Measurements from ENCODE around the gene CEACAM4.
A peak's percentile ranks its signal among the peaks of the same experiment; 100 is the strongest.
"Not testable (repeated sequence)": the region's sequence is repeated elsewhere in the genome, so short reads cannot be mapped to it uniquely, and the experiment has no call there.

CEACAM4 gene

DNA sequence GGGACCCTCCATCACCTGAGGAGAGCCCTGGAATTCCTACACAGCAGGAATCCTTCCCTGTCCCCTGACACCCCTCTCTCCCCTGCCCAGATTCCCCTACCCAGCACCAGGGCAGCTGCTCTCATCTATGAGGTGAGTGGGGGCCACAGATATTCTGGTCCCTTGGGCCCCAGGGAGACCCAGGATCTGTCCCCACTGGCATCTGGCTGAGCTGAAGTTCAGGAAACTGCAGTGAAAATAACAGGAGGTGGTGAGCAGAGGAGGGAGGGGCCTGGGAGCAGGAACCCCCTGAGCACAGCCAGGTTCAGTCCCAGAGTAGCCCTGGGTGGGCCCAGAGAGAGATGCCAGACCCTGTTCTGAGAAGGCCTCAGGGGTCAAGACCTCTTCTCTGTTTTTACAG, 40.8 kb downstream of the CEACAM4 start:
- no peak for DNase-seq (ENCODE audit: low read depth in 4 of 4, low spot score in 1 of 4)

DNA sequence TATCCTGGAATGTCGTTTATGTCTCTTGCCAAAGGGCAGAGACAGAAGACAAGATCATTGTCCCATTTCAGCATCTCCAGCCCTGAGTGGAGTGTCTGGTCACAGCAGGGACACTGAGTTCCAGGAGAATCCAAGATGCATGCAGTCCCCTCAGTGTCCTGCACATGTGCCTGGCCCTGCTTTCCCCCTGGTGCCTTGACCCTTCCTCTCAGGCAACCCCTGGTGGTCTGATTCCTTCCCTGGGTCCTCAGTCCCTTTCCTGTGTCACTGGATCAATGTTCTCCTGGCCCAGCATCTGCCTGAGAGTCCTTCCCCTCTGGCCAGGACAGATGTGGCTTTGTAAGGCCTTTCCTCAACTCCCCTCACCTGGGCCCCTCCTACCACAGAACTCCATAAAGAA, 41.9 kb downstream of the CEACAM4 start:
- DNase-seq (ENCODE audit: low read depth in 4 of 4, low spot score in 1 of 4), result no peak

- DNase-seq (ENCODE audit: low read depth in 4 of 4, low spot score in 1 of 4), result no peak
These were observed 42.5 kb downstream of the CEACAM4 start for GRCh38 chr19:41584260-41584810.

- not testable (repeated sequence) for DNase-seq (ENCODE audit: low read depth in 4 of 4, low spot score in 1 of 4)
These were observed 44.2 kb downstream of the CEACAM4 start for GRCh38 chr19:41582577-41583182.

- DNase-seq (ENCODE audit: low read depth in 4 of 4, low spot score in 1 of 4), result not testable (repeated sequence)
These were observed 45.8 kb downstream of the CEACAM4 start for GRCh38 chr19:41581068-41581467.

GRCh38 chr19:41578886-41579285, 48.0 kb downstream of the CEACAM4 start:
- no peak for DNase-seq (ENCODE audit: low read depth in 4 of 4, low spot score in 1 of 4)

GRCh38 chr19:41577833-41578232, 49.0 kb downstream of the CEACAM4 start:
- DNase-seq (ENCODE audit: low read depth in 4 of 4, low spot score in 1 of 4), result no peak

GRCh38 chr19:41577144-41577830, 49.6 kb downstream of the CEACAM4 start:
- DNase-seq (ENCODE audit: low read depth in 4 of 4, low spot score in 1 of 4), result no peak

GRCh38 chr19:41575998-41576397, 50.9 kb downstream of the CEACAM4 start, which contains the start of gene CEACAM21:
CEACAM21 (plus strand) TSS chr19:41576166; CDS start chr19:41576275, 109 bp downstream.
- DNase-seq (ENCODE audit: low read depth in 4 of 4, low spot score in 1 of 4), result peak in 1 of 4 experiments; percentile 46

GRCh38 chr19:41570639-41571112, 56.2 kb downstream of the CEACAM4 start:
- peak; percentile 76 to 87 (median 82) for DNase-seq (ENCODE audit: low read depth in 4 of 4, low spot score in 1 of 4)

DNA sequence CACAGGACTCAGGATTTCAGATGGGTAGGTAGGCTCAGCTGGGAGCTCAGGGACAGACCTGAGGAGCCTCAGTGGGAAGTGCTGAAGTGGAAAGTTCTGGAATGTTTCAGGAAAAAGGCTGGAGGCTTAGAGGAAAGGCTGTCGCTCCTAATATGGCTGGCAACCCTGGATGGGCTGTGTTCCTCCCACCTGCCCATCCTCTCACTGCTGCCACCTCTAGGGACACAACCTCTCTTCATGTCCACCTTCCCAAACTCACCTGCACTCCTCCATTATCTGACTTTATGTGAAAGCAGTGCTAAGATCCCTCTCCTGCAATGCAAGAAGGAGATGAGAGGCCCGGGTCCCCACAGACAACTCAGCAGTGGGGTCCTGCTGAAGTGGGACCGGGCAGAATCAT, 56.7 kb downstream of the CEACAM4 start:
- DNase-seq (ENCODE audit: low read depth in 4 of 4, low spot score in 1 of 4), result no peak

GRCh38 chr19:41569481-41570150, 57.3 kb downstream of the CEACAM4 start:
- DNase-seq (ENCODE audit: low read depth in 4 of 4, low spot score in 1 of 4), result no peak
